Endothelial cell of umbilical vein (primary cell): ENCODE measurements around the gene HNRNPLL. TPM values are rescaled to one million over a fixed set of nuclear protein-coding genes. Genes with fewer than 3 reads are reported as not detected.

Experiments used
- BruUV-seq: library from RNA; stranded (reverse); fragments of 400-500 nt; replicated peaks from 2 replicates; lab custom pipeline; 2021; lab: Mats Ljungman, UMichigan
- CTCF ChIA-PET: fragments of 300-600, 350-600 bp; sonication (Branson Sonifier 250); formaldehyde crosslinking; loops from one replicate; lab custom pipeline; 2021; ENCODE audit warnings: antibody characterized with exemption, inconsistent platforms; lab: Charles Lee
- POLR2A ChIA-PET: fragments of 300-600, 350-600 bp; sonication (Branson Sonifier 250); formaldehyde crosslinking; loops from one replicate; lab custom pipeline; 2021; ENCODE audit warnings: antibody characterized with exemption, inconsistent platforms; lab: Charles Lee
- DNase-seq: peaks from one replicate; pipeline ENCODE4 v3.0.0-alpha.2; 2011; ENCODE audit warnings: low read depth, low spot score
- FAIRE-seq: peaks from 2 replicates; lab custom pipeline; 2011; peaks lifted over from hg19 to GRCh38; lab: Jason Lieb, UNC
- H2AFZ ChIP-seq: 2 replicates; pipeline ENCODE4 v1.6.0; 2012; ENCODE audit warnings: low read depth, low read length, control low read depth, inconsistent platforms
- H3K27ac ChIP-seq: 2 replicates; pipeline ENCODE4 v1.5.1; 2011; ENCODE audit warnings: low read depth, mild to moderate bottlenecking, control low read depth, low read length, moderate library complexity; ENCODE audit not compliant: insufficient read depth
- H3K27me3 ChIP-seq, 2 experiments: 2 replicates each; pipeline versions ENCODE4 v1.6.0 to v1.6.1; 2011; ENCODE audit warnings: low read length in 2 of 2, mixed read lengths in 1 of 2; ENCODE audit not compliant: control insufficient read depth in 2 of 2, insufficient read depth in 2 of 2
- H3K36me3 ChIP-seq, 2 experiments: 2 replicates in 1 of 2; 3 replicates in 1 of 2; pipeline ENCODE4 v1.5.1; 2011; ENCODE audit warnings: low read length in 2 of 2, mild to moderate bottlenecking in 1 of 2, moderate library complexity in 1 of 2; ENCODE audit not compliant: control insufficient read depth in 2 of 2, insufficient read depth in 2 of 2; ENCODE audit errors: extremely low read depth in 1 of 2
- H3K4me1 ChIP-seq: 3 replicates; pipeline ENCODE4 v1.5.1; 2011; ENCODE audit warnings: mild to moderate bottlenecking, low read length; ENCODE audit not compliant: control insufficient read depth, insufficient read depth; ENCODE audit errors: extremely low read depth
- H3K4me2 ChIP-seq: 2 replicates; pipeline ENCODE4 v1.6.1; 2011; ENCODE audit warnings: low read length, control low read depth, mixed read lengths; ENCODE audit not compliant: insufficient read depth
- H3K4me3 ChIP-seq, 3 experiments: fragments of 200-600 bp in 1 of 3; sonication (generic), shearing (Covaris generic) in 1 of 3; replicated peaks in 1 of 3; 2 replicates each; pipeline ENCODE4 v1.5.1; 2011 to 2016; ENCODE audit warnings: control low read depth in 3 of 3, low read length in 3 of 3, mild to moderate bottlenecking in 2 of 3, inconsistent platforms in 1 of 3, low read depth in 1 of 3, moderate library complexity in 1 of 3; ENCODE audit not compliant: insufficient read depth in 1 of 3
- H3K79me2 ChIP-seq: 2 replicates; pipeline ENCODE4 v1.6.0; 2012; ENCODE audit warnings: low read length, inconsistent platforms; ENCODE audit not compliant: control insufficient read depth, insufficient read depth
- H3K9ac ChIP-seq: replicated peaks from 2 replicates; pipeline ENCODE3; 2011; ENCODE audit warnings: low read length, control low read depth; ENCODE audit not compliant: insufficient read depth; ENCODE audit errors: extremely low read depth
- H3K9me1 ChIP-seq: replicated peaks from 3 replicates; pipeline ENCODE4 v1.6.0; 2011; ENCODE audit warnings: mild to moderate bottlenecking, low read length; ENCODE audit not compliant: control insufficient read depth, insufficient read depth; ENCODE audit errors: extremely low read depth
- H3K9me3 ChIP-seq: replicated peaks from 2 replicates; pipeline ENCODE4 v1.5.1; 2012; ENCODE audit warnings: low read length, inconsistent platforms; ENCODE audit not compliant: control insufficient read depth, insufficient read depth
- H4K20me1 ChIP-seq: replicated peaks from 2 replicates; pipeline ENCODE3; 2011; ENCODE audit warnings: mild to moderate bottlenecking, low read length; ENCODE audit not compliant: control insufficient read depth, insufficient read depth; ENCODE audit errors: extremely low read depth
- CTCF ChIP-seq, 2 donors: IDR thresholded peaks; 1 replicate in 1 of 2; 2 replicates in 1 of 2; pipeline ENCODE4 v1.5.1; 2011; ENCODE audit warnings: low read length in 2 of 2, mild to moderate bottlenecking in 2 of 2, moderate library complexity in 2 of 2, control low read depth in 1 of 2, inconsistent platforms in 1 of 2, low read depth in 1 of 2; ENCODE audit not compliant: insufficient read depth in 1 of 2; ENCODE audit errors: extremely low read depth in 1 of 2
- EZH2 ChIP-seq: IDR thresholded peaks from 2 replicates; pipeline ENCODE4 v1.6.1; 2012; ENCODE audit warnings: borderline replicate concordance, low read depth, mild to moderate bottlenecking, moderate library complexity, low read length, inconsistent platforms; ENCODE audit not compliant: severe bottlenecking
- FOS ChIP-seq: IDR thresholded peaks from 2 replicates; pipeline ENCODE4 v1.6.1; 2011; ENCODE audit warnings: mild to moderate bottlenecking, low read length, moderate library complexity, borderline replicate concordance; ENCODE audit not compliant: insufficient read depth
- GATA2 ChIP-seq: IDR thresholded peaks from 2 replicates; pipeline ENCODE4 v1.7.0; 2011; ENCODE audit warnings: low read depth, mild to moderate bottlenecking, moderate library complexity, mixed read lengths, low read length; ENCODE audit not compliant: insufficient read length, insufficient read depth
- JUN ChIP-seq: IDR thresholded peaks from 2 replicates; pipeline ENCODE4 v1.6.1; 2011; ENCODE audit warnings: borderline replicate concordance, low read depth; ENCODE audit not compliant: insufficient read length, insufficient read depth
- MAX ChIP-seq: IDR thresholded peaks from 2 replicates; pipeline ENCODE4 v1.6.1; 2011; ENCODE audit not compliant: insufficient read depth, insufficient read length
- MYC ChIP-seq: IDR thresholded peaks from one replicate; pipeline ENCODE4 v1.6.1; 2011; ENCODE audit warnings: mild to moderate bottlenecking, low read depth, low read length
- POLR2A ChIP-seq: IDR thresholded peaks from 2 replicates; pipeline ENCODE4 v1.6.1; 2012; ENCODE audit warnings: low read depth, mild to moderate bottlenecking, control low read depth, low read length
- POLR2AphosphoS5 ChIP-seq: IDR thresholded peaks from 2 replicates; pipeline ENCODE4 v1.6.1; 2012; ENCODE audit warnings: low read depth, mild to moderate bottlenecking, control low read depth, low read length, moderate library complexity; ENCODE audit not compliant: insufficient read depth
- dilution Hi-C: fragments of 300-500 bp; cut with MboI; formaldehyde crosslinking; loops from one replicate; pipeline ENCODE4 v1.15.0; 2019; ENCODE audit warnings: low sequenced_read_pairs; ENCODE audit not compliant: extremely low pct_ligation_motif_present
- intact Hi-C: fragments of 100-400 bp; cut with micrococcal nuclease; formaldehyde crosslinking; loops from one replicate; pipeline ENCODE4 v1.10.0; 2022
- polyA plus RNA-seq, 4 experiments: library from polyadenylated mRNA; depleted of rRNA in 3 of 4; stranded (reverse) in 3 of 4; unstranded in 1 of 4; fragments of >200 nt; gene quantifications; 2 replicates each; pipeline versions ENCODE4 v1.2.1 to v1.2.3, GENCODE V29; 2011 to 2012; ENCODE audit warnings: missing spikeins in 1 of 4
- total RNA-seq: library from RNA; stranded (reverse); gene quantifications from 2 replicates; pipeline ENCODE4 v1.2.3, GENCODE V29; 2021

The HNRNPLL gene
- total and polyA plus RNA-seq, 2 donors (not counting 3 experiments of a cell fraction or from before 2014, with no cell fraction given), result 19.8 to 56.2 TPM

GRCh38 chr2:38634684-38635083 lies 32.0 kb upstream of the HNRNPLL start:
- Histone ChIP-seq H3K9ac (no peak overlapping the region), H3K4me3 (no peak overlapping the region), H3K36me3 (no peaks in the 10 kb centered on the region), H4K20me1 (no peaks in the 10 kb centered on the region), H3K4me2 (no peak overlapping the region), H2AFZ (no peak overlapping the region), H3K4me1 (no peaks in the 10 kb centered on the region), H3K9me3 (no peaks in the 10 kb centered on the region), H3K27ac (no peak overlapping the region), H3K79me2 (no peaks in the 10 kb centered on the region), H3K27me3 (no peaks in the 10 kb centered on the region), H3K9me1 (no peaks in the 10 kb centered on the region)
- ChIA-PET CTCF (interaction anchor here (0.8 to 1.1 kb wide), 2 partner anchors 32 to 53 kb away, joined by 3 to 4 read pairs; no protein-coding TSS in a partner anchor), POLR2A (no interaction called here)
- BruUV-seq, result no TSS peak
- intact Hi-C loops, result no loop called here
- DNase-seq (no peak), FAIRE-seq (no peak)
- TF ChIP-seq JUN, result no peak
- TF ChIP-seq POLR2AphosphoS5, result no peak
- TF ChIP-seq POLR2A, result no peak
- TF ChIP-seq GATA2, result no peak
- TF ChIP-seq CTCF (IDR thresholded peaks at IDR 0.05; ENCODE audit: extremely low read depth in 1 of 2, insufficient read depth in 1 of 2, low read depth in 1 of 2, low read length in 2 of 2), result no peak
- TF ChIP-seq MYC, result no peak
- TF ChIP-seq EZH2, result no peak
- no peak for TF ChIP-seq MAX
- TF ChIP-seq FOS, result no peak
- dilution Hi-C loops, result no loop called here
